Astrocyte (in vitro differentiated cells and primary cell): ENCODE results near the gene MAST2.

Experiments
- CTCF ChIP-seq: IDR thresholded peaks from 2 replicates; pipeline ENCODE4 v1.5.1; 2011; ENCODE audit warnings: low read depth, mild to moderate bottlenecking, inconsistent platforms, low read length, moderate library complexity; ENCODE audit not compliant: insufficient read depth
- EZH2 ChIP-seq: IDR thresholded peaks from 2 replicates; pipeline ENCODE4 v1.6.1; 2012; ENCODE audit warnings: mild to moderate bottlenecking, low read length, inconsistent platforms; ENCODE audit not compliant: insufficient read depth

- TF ChIP-seq CTCF = no peak
- TF ChIP-seq EZH2 = no peak
Measured at GRCh38 chr1:45870500-45870899, 67.1 kb downstream of the MAST2 start.
